ENCODE data around the gene PAPOLA.

DNA sequence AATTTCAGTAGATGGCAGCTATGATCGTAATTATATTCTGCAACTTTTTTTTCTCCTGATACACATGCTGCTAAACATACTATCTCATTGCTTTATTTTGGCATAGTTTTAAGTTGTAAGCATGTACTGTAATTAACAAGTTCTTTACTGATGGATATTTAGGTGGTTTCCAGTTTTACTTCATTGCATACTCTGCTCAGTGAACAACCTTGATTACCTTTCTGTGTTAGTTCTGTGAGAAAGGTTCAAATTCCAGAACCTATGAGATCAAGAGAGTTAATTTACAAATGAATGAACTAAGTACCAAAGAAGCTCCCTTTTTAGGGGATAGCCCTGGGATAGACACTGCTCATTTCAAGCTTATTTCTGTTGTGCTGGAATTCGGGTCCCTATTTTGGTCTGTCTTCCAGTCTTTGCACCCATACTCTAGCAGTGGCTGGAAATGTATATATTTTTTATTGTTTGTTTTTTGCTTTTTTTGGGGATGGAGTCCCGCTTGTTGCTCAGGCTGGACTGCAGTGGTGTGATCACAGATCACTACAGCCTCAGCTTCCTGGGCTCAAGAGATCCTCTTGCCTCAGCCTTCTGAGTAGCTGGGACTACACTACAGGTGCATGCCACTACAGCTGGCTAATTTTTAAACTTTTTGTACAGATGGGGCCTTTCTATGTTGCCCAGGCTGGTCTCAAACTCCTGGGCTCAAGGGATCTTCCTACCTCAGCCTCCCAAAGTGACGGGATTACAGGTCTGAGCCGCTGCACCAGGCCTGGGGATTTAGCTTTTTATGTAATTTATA is 10.6 kb downstream of the PAPOLA start:
- TF ChIP-seq, protein P1, sequence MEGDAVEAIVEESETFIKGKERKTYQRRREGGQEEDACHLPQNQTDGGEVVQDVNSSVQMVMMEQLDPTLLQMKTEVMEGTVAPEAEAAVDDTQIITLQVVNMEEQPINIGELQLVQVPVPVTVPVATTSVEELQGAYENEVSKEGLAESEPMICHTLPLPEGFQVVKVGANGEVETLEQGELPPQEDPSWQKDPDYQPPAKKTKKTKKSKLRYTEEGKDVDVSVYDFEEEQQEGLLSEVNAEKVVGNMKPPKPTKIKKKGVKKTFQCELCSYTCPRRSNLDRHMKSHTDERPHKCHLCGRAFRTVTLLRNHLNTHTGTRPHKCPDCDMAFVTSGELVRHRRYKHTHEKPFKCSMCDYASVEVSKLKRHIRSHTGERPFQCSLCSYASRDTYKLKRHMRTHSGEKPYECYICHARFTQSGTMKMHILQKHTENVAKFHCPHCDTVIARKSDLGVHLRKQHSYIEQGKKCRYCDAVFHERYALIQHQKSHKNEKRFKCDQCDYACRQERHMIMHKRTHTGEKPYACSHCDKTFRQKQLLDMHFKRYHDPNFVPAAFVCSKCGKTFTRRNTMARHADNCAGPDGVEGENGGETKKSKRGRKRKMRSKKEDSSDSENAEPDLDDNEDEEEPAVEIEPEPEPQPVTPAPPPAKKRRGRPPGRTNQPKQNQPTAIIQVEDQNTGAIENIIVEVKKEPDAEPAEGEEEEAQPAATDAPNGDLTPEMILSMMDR (IDR thresholded peaks at IDR 0.05; ENCODE audit: insufficient read depth, low read length, poor library complexity, severe bottlenecking), result no peak
- TF ChIP-seq EZH2phosphoT487 (conservative IDR thresholded peaks at IDR 0.05; ENCODE audit: low read length), result no peak
